SK-N-MC (cell line): ENCODE results near the gene DUS4L.

ENCODE experiments used
- DNase-seq: peaks from one replicate; pipeline ENCODE4 v3.0.0-alpha.2; 2011; ENCODE audit warnings: low read depth, low spot score
- H3K27ac ChIP-seq: fragments of 200-600 bp; sonication (generic); 2 replicates; pipeline ENCODE4 v1.5.1; 2016; ENCODE audit warnings: mixed run types
- H3K36me3 ChIP-seq: fragments of 200-600 bp; sonication (generic); 2 replicates; pipeline ENCODE4 v1.6.1; 2017; ENCODE audit warnings: antibody characterized with exemption, low read length, mixed read lengths; ENCODE audit not compliant: insufficient read depth
- H3K4me3 ChIP-seq: fragments of 200-600 bp; sonication (generic); 2 replicates; pipeline ENCODE4 v1.5.1; 2016
- H3K9ac ChIP-seq: fragments of 200-600 bp; sonication (generic); 2 replicates; pipeline ENCODE4 v1.8.0; 2017; ENCODE audit warnings: mixed run types, mixed read lengths; ENCODE audit not compliant: insufficient read length
- H3K9me3 ChIP-seq: fragments of 200-600 bp; sonication (generic); 2 replicates; pipeline ENCODE4 v1.6.1; 2017; ENCODE audit warnings: low read depth, mild to moderate bottlenecking, antibody characterized with exemption, low read length, moderate library complexity, mixed read lengths
- EZH2 ChIP-seq: fragments of 200-600 bp; sonication (generic); IDR thresholded peaks from one replicate; pipeline ENCODE4 v1.6.1; 2017; ENCODE audit warnings: antibody characterized with exemption
- FOXP2 ChIP-seq: optimal IDR thresholded peaks from 2 replicates; pipeline ENCODE3; 2011; ENCODE audit warnings: mild to moderate bottlenecking, moderate library complexity; ENCODE audit not compliant: insufficient read depth; ENCODE audit errors: extremely low read length, control extremely low read depth
- POLR2AphosphoS5 ChIP-seq: IDR thresholded peaks from 2 replicates; pipeline ENCODE4 v1.6.1; 2012; ENCODE audit warnings: mild to moderate bottlenecking, low read depth, low read length, borderline replicate concordance

The DUS4L gene

GRCh38 chr7:107615910-107616680 lies 52.3 kb downstream of the DUS4L start:
- Histone ChIP-seq H3K9ac (no peak overlapping the region), H3K36me3 (peaks cover 17% of the 10 kb centered on the region)
- no peak for DNase-seq

GRCh38 chr7:107622429-107622828 lies 58.7 kb downstream of the DUS4L start:
- no peak for DNase-seq
- no peak overlapping the region for H3K4me3 ChIP-seq
- H3K9me3 ChIP-seq = no peaks in the 10 kb centered on the region
- H3K27ac ChIP-seq = no peak overlapping the region
- H3K36me3 ChIP-seq = no peaks in the 10 kb centered on the region
- TF ChIP-seq POLR2AphosphoS5 = no peak
- TF ChIP-seq EZH2 = no peak
- no peak for TF ChIP-seq FOXP2
- no peak overlapping the region for H3K9ac ChIP-seq

More at GRCh38 chr7:107615910-107616680, 52.3 kb downstream of the DUS4L start:
- H3K9me3 ChIP-seq = no peaks in the 10 kb centered on the region
- no peak overlapping the region for H3K27ac ChIP-seq
- no peak overlapping the region for H3K4me3 ChIP-seq
- TF ChIP-seq FOXP2 (no peak), POLR2AphosphoS5 (no peak), EZH2 (no peak)

GRCh38 chr7:107622894-107623293 lies 59.1 kb downstream of the DUS4L start:
- Histone ChIP-seq H3K27ac (no peak overlapping the region), H3K9ac (no peak overlapping the region), H3K36me3 (no peaks in the 10 kb centered on the region), H3K4me3 (no peak overlapping the region), H3K9me3 (no peaks in the 10 kb centered on the region)
- TF ChIP-seq EZH2 (no peak), POLR2AphosphoS5 (no peak), FOXP2 (no peak)
- no peak for DNase-seq

GRCh38 chr7:107627002-107627401 lies 63.2 kb downstream of the DUS4L start:
- no peak for DNase-seq
- Histone ChIP-seq H3K36me3 (no peaks in the 10 kb centered on the region), H3K4me3 (no peak overlapping the region), H3K9me3 (no peaks in the 10 kb centered on the region), H3K9ac (no peak overlapping the region), H3K27ac (no peak overlapping the region)
- TF ChIP-seq FOXP2 (no peak), EZH2 (no peak)
